NT2/D1 (cell line): ENCODE measurements around the gene SPECC1L.

Experiments
- YY1 ChIP-seq: IDR thresholded peaks from 2 replicates; pipeline ENCODE4 v1.6.1; 2011; ENCODE audit not compliant: insufficient read length, insufficient read depth
- ZNF274 ChIP-seq: IDR thresholded peaks from 2 replicates; pipeline ENCODE4 v1.6.1; 2011; ENCODE audit warnings: mild to moderate bottlenecking, low read depth, low read length

- no peak for TF ChIP-seq YY1
- no peak for TF ChIP-seq ZNF274
Measured at GRCh38 chr22:24455039-24455438, 184.4 kb downstream of the SPECC1L start.
